MG63 (cell line): ENCODE measurements around the gene FRMD4B. TPM values are rescaled to one million over a fixed set of nuclear protein-coding genes. Genes with fewer than 3 reads are reported as not detected.

Experiments used
- DNase-seq: peaks from one replicate; pipeline ENCODE4 v3.0.0-alpha.2; 2020
- H3K27me3 ChIP-seq: fragments of 250-450 bp; sonication (Bioruptor Pico); 2 replicates; pipeline ENCODE4 v1.5.1; 2020; ENCODE audit warnings: mild to moderate bottlenecking, moderate library complexity
- H3K36me3 ChIP-seq: fragments of 250-450 bp; sonication (Bioruptor Pico); 2 replicates; pipeline ENCODE4 v1.5.1; 2020; ENCODE audit warnings: mild to moderate bottlenecking, moderate library complexity
- H3K4me3 ChIP-seq: fragments of 250-450 bp; sonication (Bioruptor Pico); 2 replicates; pipeline ENCODE4 v1.5.1; 2020; ENCODE audit warnings: mild to moderate bottlenecking, moderate library complexity
- H3K9me3 ChIP-seq: fragments of 250-450 bp; sonication (Bioruptor Pico); 2 replicates; pipeline ENCODE4 v1.5.1; 2020; ENCODE audit warnings: mild to moderate bottlenecking, moderate library complexity
- total RNA-seq: library from RNA; depleted of rRNA; stranded (reverse); fragments of >200 nt; shearing (Covaris generic); gene quantifications from 2 replicates; pipeline ENCODE4 v1.2.3, GENCODE V29; 2014; ENCODE audit warnings: low replicate concordance

The FRMD4B gene
- total RNA-seq, 1 experiment from 2014 or later = 5.1 TPM

DNA sequence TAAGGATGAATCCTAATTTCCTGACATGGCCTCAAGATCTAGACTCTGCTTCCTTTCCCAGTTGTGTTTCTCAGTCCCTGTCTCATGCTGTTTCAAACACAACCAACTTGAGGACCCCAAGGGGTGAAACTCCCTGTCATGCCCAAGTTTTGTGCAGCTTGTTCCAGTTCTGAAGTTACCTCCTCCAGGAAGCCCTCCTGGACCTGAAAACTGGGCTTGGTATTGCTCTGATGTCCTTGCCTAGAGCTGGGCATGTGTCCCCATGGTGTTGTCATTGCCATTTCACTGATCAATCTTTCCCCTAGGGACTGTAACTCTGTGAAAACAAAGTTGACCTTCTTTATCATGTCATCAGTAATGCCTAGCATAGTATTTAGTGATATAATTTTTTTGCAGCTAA lies 257.4 kb downstream of the FRMD4B start:
- Histone ChIP-seq H3K9me3 (no peaks in the 10 kb centered on the region), H3K36me3 (no peaks in the 10 kb centered on the region), H3K27me3 (no peaks in the 10 kb centered on the region), H3K4me3 (no peak overlapping the region)
- no peak for DNase-seq

DNA sequence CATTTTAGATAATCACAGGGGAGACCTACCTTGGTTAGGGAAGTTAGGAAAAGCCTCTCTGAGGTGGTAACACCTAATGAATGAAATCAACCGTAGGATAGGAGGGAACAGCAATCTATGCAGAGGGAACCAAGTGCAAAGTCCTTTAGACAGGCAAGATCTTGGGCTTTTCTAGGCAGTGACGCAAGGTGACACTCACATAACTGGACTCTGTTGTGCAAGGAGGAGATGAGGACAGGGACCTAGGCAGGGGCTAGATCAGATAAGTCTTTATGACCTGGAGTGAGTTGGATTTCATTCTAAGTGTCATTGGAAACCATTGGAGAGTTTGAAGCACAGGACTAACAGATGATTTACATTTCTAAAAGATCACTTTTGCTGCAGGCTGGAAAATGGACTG lies 258.9 kb downstream of the FRMD4B start:
- Histone ChIP-seq H3K4me3 (no peak overlapping the region), H3K27me3 (no peaks in the 10 kb centered on the region), H3K36me3 (no peaks in the 10 kb centered on the region), H3K9me3 (no peaks in the 10 kb centered on the region)
- DNase-seq = no peak

DNA sequence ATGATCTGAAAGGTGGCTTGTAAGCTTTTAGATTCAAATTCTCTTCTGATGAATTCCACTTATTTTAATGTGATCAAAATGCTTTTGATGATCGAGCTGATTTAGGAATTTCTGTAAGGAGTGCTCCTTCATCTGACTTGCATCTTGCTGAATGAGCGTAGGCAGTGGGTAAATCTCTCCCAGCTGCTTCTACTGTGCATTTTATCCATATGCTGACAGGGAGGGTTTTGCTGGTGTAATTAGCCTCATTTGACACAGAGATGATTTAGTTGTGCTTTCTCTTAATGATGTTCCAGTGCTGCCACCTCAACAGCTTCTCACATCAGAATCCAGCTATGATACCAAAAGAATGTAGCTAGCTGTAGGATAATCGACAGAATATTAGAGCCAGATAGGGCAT lies 259.7 kb downstream of the FRMD4B start:
- Histone ChIP-seq H3K4me3 (no peak overlapping the region), H3K27me3 (no peaks in the 10 kb centered on the region), H3K36me3 (no peaks in the 10 kb centered on the region), H3K9me3 (no peaks in the 10 kb centered on the region)
- DNase-seq = no peak

DNA sequence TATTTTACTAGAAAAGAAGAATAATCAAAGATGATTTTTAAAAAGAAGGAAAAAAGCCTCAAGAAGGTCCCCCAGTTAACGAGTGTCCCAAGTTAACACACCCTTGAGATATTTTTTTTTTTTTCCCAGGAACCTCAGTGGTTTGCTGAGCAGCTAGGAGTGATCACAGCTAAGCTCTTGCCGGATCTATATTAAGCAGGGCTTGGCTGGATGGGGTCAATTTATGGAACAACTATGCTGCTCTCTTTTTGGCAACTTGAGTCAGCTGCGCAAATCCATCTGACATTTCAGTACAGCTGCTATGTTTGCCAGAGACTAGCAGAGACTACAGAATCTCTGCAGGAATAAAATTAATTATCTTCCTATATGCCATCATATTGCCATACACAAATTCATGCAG lies 263.5 kb downstream of the FRMD4B start, which contains the start of gene LMOD3:
TSS of gene LMOD3 (minus strand) at position 193 of the 400 bp plus-strand sequence. CDS start 209 bp downstream, outside the sequence.
- no peaks in the 10 kb centered on the region for H3K36me3 ChIP-seq
- DNase-seq = no peak
- no peaks in the 10 kb centered on the region for H3K9me3 ChIP-seq
- H3K27me3 ChIP-seq = no peaks in the 10 kb centered on the region
- no peak within 1 kb of the TSS for H3K4me3 ChIP-seq

DNA sequence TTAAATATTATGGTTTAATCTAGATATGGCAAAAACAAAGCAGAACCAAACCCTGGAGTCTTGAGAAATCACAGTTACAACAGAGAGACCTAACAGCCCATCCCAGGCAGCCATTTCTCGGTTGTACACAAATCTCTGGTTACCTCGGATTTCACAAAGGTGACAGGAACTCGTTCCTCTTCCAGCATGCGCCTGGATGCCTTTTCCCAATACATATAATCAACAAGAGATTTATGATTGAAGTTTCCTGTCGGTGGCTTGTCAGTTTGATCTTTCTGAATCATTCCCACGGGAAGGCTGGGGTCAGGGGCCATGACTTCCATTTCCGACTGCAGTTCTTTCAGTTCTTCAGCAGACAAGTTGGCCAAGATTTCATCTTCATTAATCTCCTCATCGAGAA lies 263.9 kb downstream of the FRMD4B start:
- H3K36me3 ChIP-seq = no peaks in the 10 kb centered on the region
- H3K27me3 ChIP-seq = no peaks in the 10 kb centered on the region
- no peak for DNase-seq
- H3K9me3 ChIP-seq = no peaks in the 10 kb centered on the region
- H3K4me3 ChIP-seq = no peak overlapping the region

DNA sequence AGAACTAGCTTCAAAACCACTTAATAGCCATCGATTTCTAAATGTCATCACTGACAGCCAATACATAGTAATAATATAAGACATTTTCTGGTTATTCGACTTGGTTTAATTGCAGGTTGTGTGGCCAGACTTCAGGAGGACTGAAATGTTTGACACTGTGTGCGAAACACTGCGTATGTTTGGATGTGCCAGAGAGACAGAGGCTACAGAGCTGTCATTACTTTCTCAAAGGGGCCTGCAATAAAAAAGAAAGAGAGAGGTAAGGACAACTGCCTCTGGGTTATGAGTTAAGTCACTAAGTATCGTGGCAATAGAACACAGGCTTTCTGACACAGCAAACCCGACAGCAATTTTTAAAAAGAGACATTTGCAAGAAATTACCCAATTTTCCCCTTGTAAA lies 264.4 kb downstream of the FRMD4B start:
- DNase-seq = no peak
- no peaks in the 10 kb centered on the region for H3K27me3 ChIP-seq
- no peaks in the 10 kb centered on the region for H3K36me3 ChIP-seq
- no peak overlapping the region for H3K4me3 ChIP-seq
- no peaks in the 10 kb centered on the region for H3K9me3 ChIP-seq

DNA sequence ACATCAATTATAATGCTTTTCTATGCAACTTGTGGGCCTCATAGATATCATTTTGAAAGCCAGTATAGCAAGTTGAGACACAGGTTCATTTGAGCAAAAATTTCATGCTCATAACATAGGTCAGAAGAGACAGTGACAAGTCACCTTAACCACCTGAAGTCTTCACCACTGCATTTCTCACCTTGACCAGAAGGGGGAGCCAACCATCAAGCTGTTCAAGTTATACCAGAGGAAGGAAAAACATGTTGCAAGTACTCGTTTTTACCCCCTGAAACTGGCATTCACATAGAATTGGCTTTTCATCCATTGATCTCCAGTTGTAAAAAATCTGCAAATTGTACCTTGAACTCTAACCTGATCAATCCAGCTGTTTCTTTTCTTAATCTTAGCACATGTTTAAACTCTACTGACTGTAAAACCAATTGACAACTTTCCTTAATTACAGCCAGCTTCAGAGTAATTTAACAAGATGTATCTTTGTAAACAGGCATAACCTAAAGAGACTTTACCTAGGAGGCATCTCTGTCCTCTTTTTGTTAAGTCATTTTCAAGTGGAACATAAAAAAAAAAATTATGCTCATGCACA lies 264.9 kb downstream of the FRMD4B start:
- H3K36me3 ChIP-seq = no peaks in the 10 kb centered on the region
- H3K4me3 ChIP-seq = no peak overlapping the region
- no peaks in the 10 kb centered on the region for H3K27me3 ChIP-seq
- DNase-seq = peak; percentile 33
- no peaks in the 10 kb centered on the region for H3K9me3 ChIP-seq
